ENCODE measurements around the gene EYA3.

Gene EYA3

GRCh38 chr1:27970401-27970800 is 118.0 kb downstream of the EYA3 start:
- no peak for DNase-seq (ENCODE audit: low read depth in 2 of 2)

GRCh38 chr1:27968692-27969091 is 119.7 kb downstream of the EYA3 start:
- DNase-seq (ENCODE audit: low read depth in 2 of 2) = no peak

GRCh38 chr1:27967884-27968466 is 120.4 kb downstream of the EYA3 start:
- no peak for DNase-seq (ENCODE audit: low read depth in 2 of 2)

GRCh38 chr1:27967106-27967883 is 121.1 kb downstream of the EYA3 start:
- no peak for DNase-seq (ENCODE audit: low read depth in 2 of 2)

- DNase-seq (ENCODE audit: low read depth in 2 of 2) = no peak
Measured at GRCh38 chr1:27966402-27967105, 121.9 kb downstream of the EYA3 start.

- DNase-seq (ENCODE audit: low read depth in 2 of 2) = no peak
Measured at GRCh38 chr1:27963393-27963792, 125.0 kb downstream of the EYA3 start.

GRCh38 chr1:27961646-27962221 is 126.7 kb downstream of the EYA3 start:
- no peak for DNase-seq (ENCODE audit: low read depth in 2 of 2)

- no peak for DNase-seq (ENCODE audit: low read depth in 2 of 2)
Measured at GRCh38 chr1:27960762-27961645, 127.4 kb downstream of the EYA3 start.

GRCh38 chr1:27959792-27960603 is 128.4 kb downstream of the EYA3 start, which contains the start of gene XKR8:
Gene XKR8, plus strand, starts transcription at chr1:27959973. Its CDS starts 97 bp downstream, at chr1:27960070.
- DNase-seq (ENCODE audit: low read depth in 2 of 2) = peak; percentile 59 to 70

GRCh38 chr1:27958513-27958912 is 129.9 kb downstream of the EYA3 start:
- DNase-seq (ENCODE audit: low read depth in 2 of 2) = no peak

GRCh38 chr1:27957655-27958054 is 130.8 kb downstream of the EYA3 start:
- no peak for DNase-seq (ENCODE audit: low read depth in 2 of 2)

GRCh38 chr1:27956761-27957160 is 131.6 kb downstream of the EYA3 start:
- no peak for DNase-seq (ENCODE audit: low read depth in 2 of 2)

- no peak for DNase-seq (ENCODE audit: low read depth in 2 of 2)
Measured at GRCh38 chr1:27955076-27955475, 133.3 kb downstream of the EYA3 start.

- no peak for DNase-seq (ENCODE audit: low read depth in 2 of 2)
Measured at GRCh38 chr1:27954186-27954585, 134.2 kb downstream of the EYA3 start.

GRCh38 chr1:27952147-27952546 is 136.3 kb downstream of the EYA3 start:
- no peak for DNase-seq (ENCODE audit: low read depth in 2 of 2)

- DNase-seq (ENCODE audit: low read depth in 2 of 2) = no peak
Measured at GRCh38 chr1:27951396-27951795, 137.0 kb downstream of the EYA3 start.

- DNase-seq (ENCODE audit: low read depth in 2 of 2) = no peak
Measured at GRCh38 chr1:27949027-27949426, 139.4 kb downstream of the EYA3 start.

GRCh38 chr1:27945020-27945419 is 143.4 kb downstream of the EYA3 start:
- no peak for DNase-seq (ENCODE audit: low read depth in 2 of 2)

GRCh38 chr1:27941671-27942540 is 146.5 kb downstream of the EYA3 start:
- no peak for DNase-seq (ENCODE audit: low read depth in 2 of 2)
